WERI-Rb-1 (cell line): ENCODE data around the gene ATP1B1.

Experiments
- DNase-seq: peaks from one replicate; pipeline ENCODE4 v3.0.0-alpha.2; 2020
- H3K27ac ChIP-seq: fragments of 250-450 bp; sonication (Bioruptor Pico); 2 replicates; pipeline ENCODE4 v1.5.1; 2020; ENCODE audit warnings: mild to moderate bottlenecking, moderate library complexity
- H3K27me3 ChIP-seq: fragments of 250-450 bp; sonication (Bioruptor Pico); 2 replicates; pipeline ENCODE4 v1.5.1; 2021; ENCODE audit warnings: mild to moderate bottlenecking, low read depth, moderate library complexity; ENCODE audit not compliant: insufficient read depth, severe bottlenecking
- H3K36me3 ChIP-seq: fragments of 250-450 bp; sonication (Bioruptor Pico); 2 replicates; pipeline ENCODE4 v1.5.1; 2020; ENCODE audit warnings: mild to moderate bottlenecking, moderate library complexity
- H3K4me3 ChIP-seq: 2 replicates; pipeline ENCODE4 v1.5.1; 2011; ENCODE audit warnings: low read depth, mild to moderate bottlenecking, control low read depth, low read length
- H3K9me3 ChIP-seq: fragments of 250-450 bp; sonication (Bioruptor Pico); 2 replicates; pipeline ENCODE4 v1.5.1; 2021; ENCODE audit warnings: mild to moderate bottlenecking, moderate library complexity; ENCODE audit not compliant: severe bottlenecking
- TF ChIP-seq, protein P1 (sequence below): IDR thresholded peaks from 2 replicates; pipeline ENCODE4 v1.5.1; 2011; ENCODE audit warnings: low read depth, mild to moderate bottlenecking, control low read depth, inconsistent platforms, low read length

Gene ATP1B1

DNA sequence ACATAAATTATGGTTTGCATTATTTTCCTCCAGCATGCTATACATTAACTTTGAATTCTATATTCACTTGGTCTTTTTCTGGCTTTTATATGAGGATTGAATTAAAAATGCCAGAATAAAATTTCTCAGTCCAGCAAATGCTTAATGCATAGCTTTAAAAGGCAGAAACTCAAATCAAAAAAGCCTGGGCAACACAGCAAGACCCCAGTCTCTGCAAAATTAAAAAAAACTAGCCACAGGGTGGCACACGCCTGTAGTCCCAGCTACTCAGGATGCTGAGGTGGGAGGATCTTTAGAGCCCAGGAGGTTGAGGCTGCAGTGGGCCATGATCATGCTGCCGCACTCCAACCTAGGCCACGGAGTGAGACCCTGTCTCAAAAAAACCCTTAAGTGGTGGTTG is 19.8 kb downstream of the ATP1B1 start:
- TF ChIP-seq, protein P1, sequence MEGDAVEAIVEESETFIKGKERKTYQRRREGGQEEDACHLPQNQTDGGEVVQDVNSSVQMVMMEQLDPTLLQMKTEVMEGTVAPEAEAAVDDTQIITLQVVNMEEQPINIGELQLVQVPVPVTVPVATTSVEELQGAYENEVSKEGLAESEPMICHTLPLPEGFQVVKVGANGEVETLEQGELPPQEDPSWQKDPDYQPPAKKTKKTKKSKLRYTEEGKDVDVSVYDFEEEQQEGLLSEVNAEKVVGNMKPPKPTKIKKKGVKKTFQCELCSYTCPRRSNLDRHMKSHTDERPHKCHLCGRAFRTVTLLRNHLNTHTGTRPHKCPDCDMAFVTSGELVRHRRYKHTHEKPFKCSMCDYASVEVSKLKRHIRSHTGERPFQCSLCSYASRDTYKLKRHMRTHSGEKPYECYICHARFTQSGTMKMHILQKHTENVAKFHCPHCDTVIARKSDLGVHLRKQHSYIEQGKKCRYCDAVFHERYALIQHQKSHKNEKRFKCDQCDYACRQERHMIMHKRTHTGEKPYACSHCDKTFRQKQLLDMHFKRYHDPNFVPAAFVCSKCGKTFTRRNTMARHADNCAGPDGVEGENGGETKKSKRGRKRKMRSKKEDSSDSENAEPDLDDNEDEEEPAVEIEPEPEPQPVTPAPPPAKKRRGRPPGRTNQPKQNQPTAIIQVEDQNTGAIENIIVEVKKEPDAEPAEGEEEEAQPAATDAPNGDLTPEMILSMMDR = no peak
- no peaks in the 10 kb centered on the region for H3K27me3 ChIP-seq
- H3K36me3 ChIP-seq = peaks cover 5% of the 10 kb centered on the region; the same call in 1 of the 2 replicates
- no peak overlapping the region for H3K4me3 ChIP-seq
- no peak overlapping the region for H3K27ac ChIP-seq
- no peak for DNase-seq
- no peaks in the 10 kb centered on the region for H3K9me3 ChIP-seq

DNA sequence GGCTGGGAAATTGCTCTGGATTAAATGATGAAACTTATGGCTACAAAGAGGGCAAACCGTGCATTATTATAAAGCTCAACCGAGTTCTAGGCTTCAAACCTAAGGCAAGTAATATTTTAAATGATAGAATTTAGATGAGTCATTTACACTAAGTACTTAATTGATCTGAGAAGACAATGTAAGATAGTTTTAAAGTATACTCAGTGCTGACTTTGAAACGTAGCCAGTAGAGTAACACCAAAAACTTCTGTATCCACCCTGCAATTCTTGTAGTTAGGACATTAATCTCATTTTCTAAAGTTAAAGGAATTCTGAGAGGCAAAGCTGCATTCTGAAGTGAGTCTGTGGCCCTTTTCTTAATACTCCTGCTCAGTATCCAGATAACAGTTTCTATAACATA is 20.8 kb downstream of the ATP1B1 start:
- DNase-seq = no peak
- TF ChIP-seq, protein P1 = no peak
- Histone ChIP-seq H3K27ac (no peak overlapping the region), H3K36me3 (peaks cover 5% of the 10 kb centered on the region; the same call in 1 of the 2 replicates), H3K4me3 (no peak overlapping the region), H3K9me3 (no peaks in the 10 kb centered on the region), H3K27me3 (no peaks in the 10 kb centered on the region)

DNA sequence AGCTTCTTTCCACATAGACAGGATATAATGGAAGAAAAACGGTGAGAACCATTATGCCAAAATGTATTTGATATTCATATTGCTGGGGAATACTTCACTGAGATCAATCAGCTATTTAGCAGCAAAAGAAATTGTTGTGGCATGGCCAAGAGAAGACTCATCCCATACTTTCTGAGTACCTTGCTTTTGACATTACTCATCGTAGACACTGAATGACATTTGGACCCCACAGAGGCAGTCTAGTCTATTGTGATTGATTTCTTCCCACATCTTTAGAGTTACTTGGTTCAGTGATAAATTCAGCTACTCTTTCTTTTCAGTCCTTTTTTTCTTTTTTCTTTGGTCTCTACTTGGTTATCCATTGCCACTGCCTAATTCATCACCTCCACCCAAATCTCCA is 22.1 kb downstream of the ATP1B1 start:
- TF ChIP-seq, protein P1 = no peak
- DNase-seq = no peak
- Histone ChIP-seq H3K27me3 (no peaks in the 10 kb centered on the region), H3K27ac (no peak overlapping the region), H3K4me3 (no peak overlapping the region), H3K36me3 (peaks cover 5% of the 10 kb centered on the region; the same call in 1 of the 2 replicates), H3K9me3 (no peaks in the 10 kb centered on the region)

DNA sequence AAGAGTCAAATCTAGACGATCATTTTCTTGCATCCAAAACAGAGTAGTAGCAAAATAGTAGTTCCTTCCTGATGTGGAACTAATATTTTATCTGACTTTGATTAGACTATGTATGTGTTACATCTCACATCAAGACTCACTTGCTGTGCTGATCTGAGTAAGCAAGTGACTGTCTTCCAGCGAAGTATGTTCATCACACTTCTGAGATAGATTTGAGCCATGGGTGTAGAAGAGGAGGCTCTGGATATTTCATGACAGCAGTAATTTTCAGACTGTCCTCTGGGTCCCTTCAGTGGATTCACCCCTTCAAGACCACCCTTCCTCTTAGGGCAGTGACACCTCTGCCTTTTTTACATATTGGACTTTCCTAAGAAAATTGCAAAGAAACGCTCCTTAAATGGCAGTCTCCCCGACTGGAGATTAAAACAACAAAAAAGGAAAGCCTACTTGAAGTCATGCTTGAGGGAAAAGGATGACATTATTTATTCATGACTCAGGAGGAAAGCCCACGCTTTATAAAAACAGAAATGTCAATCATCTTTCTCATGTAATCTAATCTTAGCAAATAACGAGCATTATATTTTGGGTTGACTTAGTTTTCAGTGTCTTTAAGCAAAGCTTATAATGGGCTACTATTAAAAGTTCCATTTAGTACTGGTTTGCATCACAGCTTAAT is 22.8 kb downstream of the ATP1B1 start:
- Histone ChIP-seq H3K36me3 (peaks cover 5% of the 10 kb centered on the region; the same call in 1 of the 2 replicates), H3K27ac (no peak overlapping the region), H3K4me3 (no peak overlapping the region), H3K27me3 (no peaks in the 10 kb centered on the region), H3K9me3 (no peaks in the 10 kb centered on the region)
- DNase-seq = no peak
- TF ChIP-seq, protein P1 = no peak

DNA sequence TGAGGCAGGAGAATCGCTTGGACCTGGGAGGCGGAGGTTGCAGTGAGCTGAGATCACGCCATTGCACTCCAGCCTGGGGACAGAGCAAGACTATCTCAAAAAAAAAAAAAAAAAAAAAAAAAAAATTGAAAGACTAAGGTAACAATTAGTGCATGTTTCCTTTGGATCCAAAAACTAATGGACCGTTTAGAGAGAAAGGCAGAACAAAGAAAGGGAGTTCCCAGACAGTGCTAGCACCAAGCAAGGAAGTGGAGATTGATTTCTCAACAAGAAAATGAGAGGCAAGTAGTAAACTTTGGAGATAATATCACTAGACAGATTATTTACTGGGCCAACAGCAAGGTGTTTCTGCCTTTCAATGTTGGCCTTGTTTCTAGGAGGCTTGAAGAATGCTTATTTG is 24.2 kb downstream of the ATP1B1 start:
- Histone ChIP-seq H3K27ac (no peak overlapping the region), H3K27me3 (no peaks in the 10 kb centered on the region), H3K9me3 (no peaks in the 10 kb centered on the region), H3K4me3 (no peak overlapping the region), H3K36me3 (peaks cover 5% of the 10 kb centered on the region; the same call in 1 of the 2 replicates)
- no peak for DNase-seq
- TF ChIP-seq, protein P1 = no peak
